Erythroblast (primary cell): ENCODE data around the gene LSM14A.

ENCODE experiments used
- GATA1 ChIP-seq: IDR thresholded peaks from 2 replicates; pipeline ENCODE4 v1.6.1; 2011; ENCODE audit warnings: low read depth, mild to moderate bottlenecking, control low read depth, low read length, moderate library complexity
- POLR2A ChIP-seq: IDR thresholded peaks from 2 replicates; pipeline ENCODE4 v1.6.1; 2011; ENCODE audit warnings: mild to moderate bottlenecking, low read length

DNA sequence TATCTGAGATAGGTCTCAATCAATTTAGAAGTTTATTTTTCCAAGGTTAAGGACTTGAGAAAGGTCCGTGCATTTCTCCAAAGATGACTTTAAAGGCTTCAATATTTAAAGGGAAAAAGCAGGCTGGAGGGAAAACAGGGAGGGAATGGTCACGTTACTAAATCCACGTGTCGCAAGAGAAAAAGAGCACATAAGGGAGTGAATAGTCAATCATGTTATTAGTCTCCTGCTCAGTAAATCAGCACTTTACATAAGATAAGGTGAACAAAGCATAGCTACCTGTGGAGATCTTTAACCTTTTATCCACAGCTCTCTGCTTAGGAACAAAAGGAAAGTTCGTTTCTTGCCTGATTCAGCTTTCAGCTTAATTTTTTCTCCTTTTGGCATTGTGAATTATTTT is 31.3 kb upstream of the LSM14A start:
- TF ChIP-seq POLR2A (no peak), GATA1 (no peak)
